HG02610 (cell line): ENCODE results near the gene TRPV4.
"Not testable (repeated sequence)": the region's sequence is repeated elsewhere in the genome, so short reads cannot be mapped to it uniquely, and the experiment has no call there.

Source experiments
- ATAC-seq: cut with Tn5 transposase; IDR thresholded peaks from one replicate; pipeline ENCODE4 v1.9.1; 2021; ENCODE audit warnings: mild to moderate bottlenecking, moderate library complexity; ENCODE audit not compliant: unreplicated experiment

Gene TRPV4

DNA sequence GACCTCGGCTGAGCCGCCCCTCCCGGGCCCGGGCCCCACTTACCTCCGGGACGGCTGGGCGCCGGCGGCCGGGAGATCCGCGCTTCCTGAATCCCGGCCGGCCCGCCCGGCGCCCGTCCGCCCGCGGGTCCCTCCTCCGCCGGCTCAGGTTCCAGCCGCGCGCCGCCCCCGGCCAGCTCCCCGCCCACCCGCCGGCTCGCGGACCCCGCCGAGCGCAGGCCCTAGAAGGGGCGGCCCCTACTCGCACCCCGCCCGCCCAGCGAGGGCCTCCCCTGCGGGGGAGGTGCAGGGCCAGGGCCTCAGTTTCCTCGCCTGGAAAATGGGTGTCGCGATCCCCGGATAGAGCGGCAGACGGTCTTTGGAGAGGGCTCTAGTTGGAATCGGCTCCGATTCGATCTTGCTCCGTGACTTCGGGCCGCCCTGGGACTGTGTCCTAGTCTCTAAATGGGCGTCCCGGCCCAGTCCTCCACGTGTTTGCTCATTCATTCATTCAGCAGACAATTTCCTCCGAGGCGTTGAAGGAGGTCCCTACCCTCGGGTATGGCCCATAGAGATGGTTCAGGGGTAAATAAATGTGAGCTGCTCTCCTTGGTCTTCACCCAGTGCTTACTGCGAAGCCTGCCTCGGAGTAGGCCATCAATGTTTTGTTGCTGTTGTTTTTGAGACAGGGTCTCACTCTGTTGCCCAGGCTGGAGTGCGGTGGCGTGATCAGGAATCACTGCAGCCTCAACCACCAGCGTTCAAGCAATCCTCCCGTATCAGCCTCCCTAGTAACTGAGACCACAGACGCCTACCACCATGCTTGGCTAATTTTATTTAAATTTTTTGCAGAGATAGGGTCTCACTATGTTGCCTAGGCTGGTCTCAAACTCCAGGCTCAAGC lies at the start of gene TRPV4:
Gene TRPV4 (minus strand): TSS at position 92 of the 883 bp plus-strand sequence. CDS start 18,602 bp downstream, outside the sequence.
- ATAC-seq: no peak

DNA sequence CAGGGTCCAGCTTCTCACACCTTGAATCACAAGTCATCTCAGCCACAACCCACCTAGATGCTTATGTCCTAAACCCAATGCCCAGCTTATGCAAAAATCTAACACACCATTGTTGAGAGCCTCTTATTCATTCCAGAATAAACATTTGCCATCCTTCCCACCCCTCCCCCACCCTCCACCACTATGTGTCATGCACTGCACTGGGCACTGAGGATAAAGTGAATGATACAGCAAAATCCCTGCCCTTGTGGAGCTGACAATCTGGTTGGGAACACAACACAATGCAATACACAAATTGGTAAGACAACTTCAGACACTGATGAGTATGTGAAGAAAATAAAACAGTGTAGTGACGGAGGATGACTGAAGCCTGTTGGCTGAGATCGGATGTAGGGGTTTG lies 48.6 kb upstream of the TRPV4 start:
- ATAC-seq: no peak

DNA sequence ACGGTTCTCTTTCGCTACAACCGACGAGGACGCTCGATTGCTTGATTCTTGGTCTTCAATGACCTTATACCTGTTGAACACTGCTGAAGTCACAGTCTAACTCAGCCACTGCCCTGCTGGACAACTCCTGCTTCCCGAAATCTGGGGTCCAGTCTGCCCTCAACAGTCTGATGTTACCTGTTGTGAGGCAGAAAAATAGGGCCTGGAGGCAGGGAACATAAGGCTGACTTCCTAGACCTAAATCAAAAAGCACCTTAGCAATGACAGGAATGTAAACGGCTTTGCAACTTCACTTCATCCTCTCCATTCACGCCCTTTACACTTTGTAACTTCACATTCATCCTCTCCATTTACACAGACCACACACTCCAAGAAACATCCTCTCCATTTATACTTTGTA lies 47.7 kb upstream of the TRPV4 start:
- ATAC-seq: no peak

DNA sequence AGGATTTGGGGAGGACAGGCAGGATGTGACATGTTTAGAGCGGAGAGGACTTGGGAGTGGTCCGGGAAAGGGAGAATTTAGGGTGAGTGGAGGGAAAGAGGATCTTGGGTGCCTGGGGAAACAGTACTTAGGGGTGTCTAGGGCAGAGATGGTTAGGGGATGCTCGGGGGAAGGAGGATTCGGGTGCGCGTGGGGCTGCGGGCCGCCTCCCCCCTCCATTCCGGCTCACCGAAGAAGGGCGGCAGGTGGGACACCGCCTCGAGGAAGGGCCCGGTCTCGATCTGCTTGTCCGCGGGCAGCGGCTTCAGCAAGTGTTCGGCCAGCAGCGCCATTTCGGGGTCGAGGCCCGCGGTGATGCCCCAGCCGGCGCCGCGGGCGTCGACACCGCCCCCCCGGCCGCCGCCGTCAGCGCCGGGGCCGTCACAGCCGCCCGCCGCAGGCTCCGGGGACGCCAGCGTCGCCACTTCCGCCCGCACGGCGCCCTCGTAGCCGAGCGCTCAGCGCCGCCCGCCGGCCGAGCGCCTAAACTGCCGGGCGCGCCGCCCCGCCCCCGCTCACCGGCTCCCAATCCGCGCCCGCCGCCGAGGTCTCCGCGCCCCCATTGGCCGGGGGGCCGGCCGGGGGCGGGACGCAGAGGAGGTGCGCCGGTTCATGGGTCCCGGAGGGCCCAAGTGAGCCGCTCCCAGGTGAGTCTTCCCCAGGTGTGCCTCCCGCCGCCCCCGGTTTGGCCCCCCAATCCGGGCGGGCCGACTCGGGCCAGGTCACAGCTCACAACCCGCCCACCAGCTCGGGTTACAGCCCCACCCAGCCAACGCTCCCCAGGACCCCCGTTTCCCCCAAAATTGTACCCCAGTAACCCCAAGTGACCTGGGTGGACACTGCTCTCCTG lies 47.1 kb upstream of the TRPV4 start, which contains the start of gene GLTP:
Gene GLTP (minus strand): TSS at position 499 of the 889 bp plus-strand sequence. CDS start 167 bp downstream, at position 332.
- peak; percentile 88 for ATAC-seq

DNA sequence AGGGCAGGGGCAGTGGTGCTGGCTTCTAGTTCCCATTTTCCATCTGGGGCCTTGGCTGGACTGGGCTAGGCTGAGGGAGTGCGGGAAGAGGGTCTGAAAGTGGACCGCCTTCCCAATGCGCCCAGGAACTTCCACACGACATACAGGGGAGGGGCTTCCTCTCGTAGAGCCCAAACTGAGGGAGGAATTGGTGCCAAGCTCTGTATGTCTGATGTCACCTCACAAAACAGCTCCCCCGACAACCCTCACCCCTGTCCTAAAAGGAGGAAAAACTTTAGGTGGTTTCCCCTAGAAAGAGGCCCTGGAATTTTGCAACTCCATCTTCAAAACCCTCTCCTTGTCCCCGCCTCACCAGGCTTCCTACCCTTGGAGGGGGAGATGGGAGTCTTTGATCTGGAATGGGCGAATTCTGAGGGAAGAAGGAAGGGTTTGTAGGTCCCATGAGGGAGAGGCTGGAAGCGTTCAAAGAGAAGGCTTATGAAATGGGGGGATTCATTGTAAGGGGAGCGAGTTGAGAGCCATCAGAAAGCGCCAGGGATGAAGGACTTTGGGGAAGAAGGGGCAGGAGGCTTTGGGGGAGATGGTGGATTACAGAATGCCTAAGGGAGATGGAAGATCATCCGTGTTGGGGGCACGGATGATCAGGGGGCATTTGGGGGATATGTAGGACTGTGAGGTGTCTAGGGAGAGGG lies 46.3 kb upstream of the TRPV4 start:
- no peak for ATAC-seq

DNA sequence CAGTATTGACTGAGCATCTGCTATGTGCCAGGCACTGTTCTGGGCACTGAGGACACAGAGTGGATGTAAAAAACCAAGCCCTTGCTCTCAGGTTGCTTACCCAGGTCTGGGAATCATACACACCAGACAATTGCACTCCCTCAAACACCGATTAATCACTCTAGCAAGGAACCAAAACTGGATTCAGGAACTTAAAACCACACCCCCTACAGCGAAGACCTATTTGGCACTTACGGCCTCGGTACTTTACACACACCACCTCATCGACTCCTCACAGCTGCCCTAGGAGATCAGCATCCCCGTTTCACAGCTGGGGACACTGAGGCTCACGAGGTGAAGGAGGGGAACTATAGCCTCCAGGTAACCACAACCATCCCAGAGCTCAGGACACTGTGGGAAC lies 45.6 kb upstream of the TRPV4 start:
- ATAC-seq: no peak

DNA sequence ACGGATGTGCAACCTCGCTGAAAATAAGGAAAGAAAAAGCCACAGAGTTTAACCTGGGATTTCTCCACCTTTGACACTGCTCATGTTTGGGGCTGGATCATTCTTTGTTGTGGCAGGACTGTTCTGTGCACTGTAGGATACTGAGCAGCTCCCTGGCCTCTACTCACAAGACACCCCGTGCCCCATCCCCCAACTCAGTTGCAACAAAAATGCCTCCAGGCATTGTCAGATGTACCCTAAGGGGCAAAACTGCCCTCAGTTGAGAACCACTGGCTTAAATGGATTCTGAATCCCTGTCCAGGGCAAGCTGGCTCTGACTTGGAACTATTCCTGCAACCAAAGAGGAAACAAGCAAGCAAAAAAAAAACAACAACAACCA lies 45.0 kb upstream of the TRPV4 start:
- no peak for ATAC-seq

DNA sequence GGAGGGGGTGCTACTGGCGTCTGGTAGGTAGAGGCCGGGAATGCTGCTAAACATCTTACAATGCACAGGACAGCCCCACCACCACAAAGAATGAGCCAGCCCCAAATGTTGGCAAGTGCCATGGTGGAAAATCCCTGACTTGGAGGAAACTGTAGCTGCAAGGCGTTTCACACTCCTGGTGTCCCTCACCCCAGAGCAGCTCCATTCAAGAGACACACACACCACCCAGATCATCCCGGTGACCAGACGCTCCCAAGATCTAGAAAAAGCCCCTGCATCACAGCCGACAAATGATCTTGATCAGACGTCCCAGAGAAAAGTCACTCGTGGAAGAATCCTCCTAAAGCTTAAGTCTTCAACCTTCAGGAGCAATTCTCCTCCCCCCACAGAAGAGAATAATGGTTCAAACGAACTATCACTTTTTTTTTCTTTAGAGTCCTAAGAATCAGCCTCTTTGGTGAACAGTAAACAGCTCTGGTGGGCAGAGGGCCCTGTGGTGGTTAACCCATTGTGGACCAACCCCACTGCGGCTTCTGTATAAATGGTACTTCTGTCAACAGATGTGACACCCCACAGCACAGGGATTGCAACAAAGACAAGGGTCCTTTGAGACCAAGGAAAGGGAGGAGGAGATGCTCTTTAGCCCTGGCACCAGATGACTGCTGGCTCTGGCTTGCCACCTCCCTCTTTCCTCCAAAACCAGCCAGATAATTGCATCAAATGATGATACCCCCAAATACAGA lies 44.5 kb upstream of the TRPV4 start:
- no peak for ATAC-seq

DNA sequence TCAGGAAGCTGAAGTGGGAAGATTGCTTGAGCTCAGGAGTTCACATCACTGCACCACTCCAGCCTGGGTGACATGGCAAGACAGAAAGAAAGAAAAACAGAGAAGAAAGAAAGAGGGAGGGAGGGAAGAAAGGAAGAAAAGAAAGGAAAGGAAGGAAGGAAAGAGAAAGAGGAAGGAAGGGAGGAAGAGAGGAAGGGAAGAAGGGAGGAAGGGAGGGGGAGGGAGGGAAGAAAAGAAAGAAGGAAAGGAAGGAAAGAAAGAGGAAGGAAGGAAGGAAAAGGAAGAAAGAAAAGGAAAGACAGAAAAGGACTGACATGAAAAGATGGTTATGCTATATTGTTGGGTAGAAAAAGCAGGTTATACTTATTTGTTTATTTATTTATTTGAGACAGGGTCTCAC lies 43.2 kb upstream of the TRPV4 start:
- no peak for ATAC-seq

DNA sequence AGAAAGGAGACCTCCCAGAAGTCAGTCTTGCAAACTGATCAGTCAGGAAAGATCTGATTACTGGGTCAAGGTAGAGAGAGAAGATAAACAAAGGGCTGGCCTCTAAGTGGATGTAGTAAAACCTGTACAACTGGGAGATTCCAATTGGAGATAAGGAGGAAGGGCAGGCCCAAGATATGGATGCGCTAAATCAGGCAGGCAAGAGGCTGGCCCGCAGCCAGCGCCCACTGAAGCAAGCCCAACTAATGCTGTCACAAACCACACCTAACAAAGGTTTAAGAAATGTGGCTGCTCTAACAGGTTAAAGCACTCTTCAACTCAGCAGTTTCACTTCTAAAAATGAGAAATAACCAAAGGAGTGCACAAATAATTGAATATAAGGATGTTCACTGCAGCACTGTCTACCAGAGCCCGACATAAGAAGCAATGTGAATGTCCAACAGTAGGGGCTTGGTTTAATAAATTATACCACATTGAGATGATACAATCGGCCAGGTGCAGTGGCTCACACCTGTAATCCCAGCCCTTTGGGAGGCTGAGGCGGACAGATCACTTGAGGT lies 42.5 kb upstream of the TRPV4 start:
- ATAC-seq: peak; percentile 35

DNA sequence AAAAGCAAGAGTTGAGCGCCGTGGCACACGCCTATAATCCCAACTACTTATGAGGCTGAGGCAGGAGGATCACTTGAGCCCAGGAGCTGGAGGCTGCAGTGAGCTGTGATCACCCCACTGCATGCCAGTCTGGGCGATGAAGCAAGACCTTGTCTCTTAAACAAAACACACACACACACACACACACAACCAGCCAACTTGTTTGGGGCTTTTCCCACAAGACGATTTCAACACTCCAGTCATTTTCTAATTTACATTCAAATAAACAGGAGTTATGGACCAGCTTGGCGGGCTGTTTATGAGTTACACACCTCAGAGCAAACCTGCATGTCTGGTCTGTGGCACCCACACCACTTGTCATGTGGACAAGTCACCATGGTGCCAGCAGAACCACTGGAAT lies 40.5 kb upstream of the TRPV4 start:
- ATAC-seq: no peak

DNA sequence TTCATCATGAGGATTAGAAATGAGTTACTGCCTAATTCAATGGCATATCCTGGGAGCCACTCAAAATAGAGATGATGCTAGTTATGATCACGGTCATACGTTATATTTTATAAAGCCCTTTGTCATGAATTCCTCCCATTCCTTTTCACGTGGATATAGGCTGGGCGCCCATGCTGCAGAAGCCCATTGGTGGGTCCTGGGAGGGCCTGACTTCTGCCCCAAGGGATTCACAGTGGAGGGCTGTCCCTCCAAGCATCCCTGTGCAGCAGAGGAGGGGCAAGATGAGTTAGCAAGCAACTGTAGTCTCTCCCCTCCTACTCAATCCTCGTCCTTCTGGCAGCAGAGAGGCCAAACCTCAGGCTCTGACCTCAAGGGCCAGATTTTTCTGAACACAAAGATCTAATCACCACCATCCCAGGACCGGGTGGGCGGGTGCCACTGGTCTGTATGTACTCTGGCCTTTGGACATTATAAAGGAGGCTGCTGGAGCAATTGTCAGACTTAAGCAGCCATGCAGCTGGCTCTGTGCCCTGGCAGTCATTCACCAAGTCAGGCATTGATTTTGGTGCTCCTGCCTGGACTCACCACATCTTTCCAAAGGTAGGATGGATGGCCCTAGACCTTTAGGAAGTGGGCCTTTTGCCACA lies 38.6 kb upstream of the TRPV4 start:
- no peak for ATAC-seq

DNA sequence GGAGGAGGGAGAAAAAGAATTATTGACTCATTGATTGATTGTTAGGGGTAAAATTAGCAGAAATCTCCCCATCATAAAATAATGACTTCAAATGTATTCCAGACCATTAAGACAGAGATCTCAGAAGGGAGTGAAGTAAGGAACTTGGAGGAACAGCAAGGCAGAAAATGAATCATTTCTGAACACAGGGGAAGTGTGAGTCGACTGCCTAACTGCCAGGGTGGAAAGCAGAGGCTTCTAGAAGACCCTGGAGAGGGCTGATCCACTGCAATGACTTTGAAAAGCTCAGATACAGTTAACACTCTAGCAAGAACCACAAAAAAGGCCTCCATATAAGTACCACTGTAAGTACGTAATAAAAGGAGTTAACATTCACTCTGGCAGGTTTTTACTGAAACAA lies 37.5 kb upstream of the TRPV4 start:
- no peak for ATAC-seq

DNA sequence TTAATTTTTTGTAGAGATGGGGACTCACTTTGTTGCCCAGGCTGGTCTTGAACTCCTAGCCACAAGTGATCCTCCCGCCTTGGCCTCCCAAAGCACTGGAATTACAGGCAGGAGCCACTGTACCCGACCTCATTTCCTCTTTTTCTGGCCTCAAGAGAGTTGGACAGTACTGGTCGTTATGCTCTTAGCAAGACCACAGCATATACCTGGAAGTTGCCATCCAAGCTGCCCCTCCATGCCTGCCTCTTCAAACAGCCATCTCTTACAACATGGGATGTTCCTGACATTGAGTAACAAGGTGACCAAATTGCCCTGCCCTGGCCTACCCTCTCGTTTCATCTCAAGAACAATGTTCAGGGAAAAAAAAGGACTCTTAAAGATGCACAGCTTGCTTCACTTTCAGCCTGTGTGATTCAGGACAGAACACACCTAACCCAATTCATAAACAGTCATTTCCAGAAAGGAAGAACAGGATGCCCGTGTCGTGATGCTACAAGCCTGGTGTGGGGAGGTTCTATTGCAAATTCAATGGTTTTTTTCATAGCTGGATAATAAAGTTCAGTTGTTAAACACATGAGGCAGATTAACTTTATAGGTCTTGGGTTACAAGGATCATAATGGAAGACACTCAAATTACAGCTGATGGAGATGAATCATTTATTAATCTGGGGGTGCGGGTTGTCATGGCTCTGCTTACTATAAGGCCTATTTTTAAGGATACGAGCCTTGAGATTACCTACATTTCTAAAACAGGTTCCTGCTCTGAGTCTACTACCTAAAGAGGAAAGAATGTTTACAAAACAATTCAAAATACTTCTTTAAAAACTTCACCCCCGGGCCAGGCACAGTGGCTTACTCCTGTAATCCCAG lies 35.2 kb upstream of the TRPV4 start:
- ATAC-seq: no peak

DNA sequence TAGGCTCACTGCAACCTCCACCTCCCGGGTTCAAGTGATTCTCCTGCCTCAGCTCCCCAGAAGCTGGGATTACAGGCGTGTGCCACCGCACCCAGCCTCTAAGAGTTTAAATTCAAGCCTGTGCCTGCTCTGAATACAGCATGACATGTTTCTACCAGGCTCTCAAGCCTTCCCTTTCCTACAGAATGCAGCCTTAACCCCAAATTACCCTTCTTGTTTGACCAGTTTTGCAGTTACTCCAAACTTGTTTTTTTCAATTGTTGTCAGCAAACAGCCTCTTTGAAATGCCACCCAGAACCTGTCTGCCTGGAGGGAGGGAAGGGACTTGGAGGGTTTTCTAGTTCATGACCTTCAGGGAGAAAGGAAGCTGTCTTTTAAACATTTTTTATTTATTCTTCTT lies 31.7 kb upstream of the TRPV4 start:
- no peak for ATAC-seq

DNA sequence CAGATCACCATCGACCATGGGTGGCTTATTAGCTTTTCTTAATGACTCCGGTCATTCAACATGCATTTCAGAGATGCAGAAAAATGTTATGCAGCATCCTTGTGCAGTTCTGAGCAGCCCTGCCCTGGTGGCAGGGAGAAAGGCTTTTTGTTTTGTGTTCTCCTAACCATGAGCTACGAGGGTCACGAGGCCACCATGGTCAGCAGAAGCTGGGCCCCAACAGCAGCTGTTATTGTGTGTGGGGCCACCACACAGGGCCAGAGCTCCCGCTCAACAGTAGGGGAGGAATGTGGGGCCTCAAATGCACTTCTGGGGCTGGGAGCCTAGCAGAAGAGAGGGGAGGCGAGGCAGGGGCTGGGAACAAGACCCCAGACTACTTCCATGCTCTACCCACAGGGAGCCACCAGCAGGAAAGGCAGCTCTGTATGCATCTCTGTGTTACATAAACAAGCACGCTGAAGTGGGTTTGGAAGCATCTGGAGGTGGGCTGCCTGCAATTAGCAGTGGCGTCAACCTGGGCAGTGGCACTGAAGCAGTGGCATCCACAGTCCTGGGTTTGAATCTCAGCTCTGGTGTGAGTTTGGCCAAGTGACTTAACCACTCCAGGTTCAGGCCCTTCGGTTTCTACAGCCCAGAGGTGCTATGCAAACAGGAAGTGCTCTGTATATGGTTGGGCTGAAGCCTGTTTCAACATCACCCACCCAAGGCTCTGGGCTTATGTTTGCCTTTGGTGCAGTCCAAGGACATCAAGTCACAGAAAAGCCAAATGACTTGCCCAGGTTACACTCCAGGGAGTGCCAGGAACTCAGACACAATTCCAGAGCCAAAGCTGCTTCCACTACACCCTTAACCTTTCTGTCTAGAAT lies 30.9 kb upstream of the TRPV4 start:
- ATAC-seq: no peak

DNA sequence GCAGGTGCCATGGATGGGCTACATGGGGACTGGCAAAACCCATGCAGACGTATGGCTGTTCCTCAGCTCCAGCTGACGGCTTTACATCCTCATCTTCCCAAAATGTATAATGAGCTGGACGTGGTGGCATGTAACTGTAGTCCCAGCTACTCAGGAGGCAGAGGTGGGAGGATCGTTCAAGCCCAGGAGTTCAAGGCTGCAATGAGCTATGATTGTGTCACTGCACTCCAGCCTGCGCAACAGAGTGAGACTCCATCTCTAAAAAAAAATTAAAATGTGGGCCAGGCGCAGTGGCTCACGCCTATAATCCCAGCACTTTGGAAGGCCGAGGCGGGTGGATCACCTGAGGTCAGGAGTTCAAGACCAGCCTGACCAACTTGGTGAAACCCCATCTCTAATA lies 29.3 kb upstream of the TRPV4 start:
- not testable (repeated sequence) for ATAC-seq
